Measurements from ENCODE around the gene SLC8A1.
"Not testable (repeated sequence)": the region's sequence is repeated elsewhere in the genome, so short reads cannot be mapped to it uniquely, and the experiment has no call there.

GRCh38 chr2:40073336-40073735 is 378.6 kb downstream of the SLC8A1 start:
- not testable (repeated sequence) for TF ChIP-seq PPARA (CRISPR knock-in tag; IDR thresholded peaks at IDR 0.05; ENCODE audit: borderline replicate concordance); ZNF565 (CRISPR knock-in tag; conservative IDR thresholded peaks at IDR 0.05; ENCODE audit: low read depth); ARNTL (CRISPR knock-in tag; IDR thresholded peaks at IDR 0.05; ENCODE audit: borderline replicate concordance, low read depth); POU6F1 (CRISPR knock-in tag; IDR thresholded peaks at IDR 0.05; ENCODE audit: borderline replicate concordance, low read depth); TOX (CRISPR knock-in tag; IDR thresholded peaks at IDR 0.05; ENCODE audit: borderline replicate concordance); ISL1 (CRISPR knock-in tag; IDR thresholded peaks at IDR 0.05); TSHZ2 (CRISPR knock-in tag; IDR thresholded peaks at IDR 0.05); CREB5 (CRISPR knock-in tag; IDR thresholded peaks at IDR 0.05; ENCODE audit: low read depth); BACH2 (CRISPR knock-in tag; IDR thresholded peaks at IDR 0.05; ENCODE audit: borderline replicate concordance); SNAI2 (CRISPR knock-in tag; IDR thresholded peaks at IDR 0.05); ZFP30 (CRISPR knock-in tag; IDR thresholded peaks at IDR 0.05); PATZ1 (CRISPR knock-in tag; IDR thresholded peaks at IDR 0.05; ENCODE audit: borderline replicate concordance)

Measured in SK-N-SH treated with all-trans-retinoic acid at 6 μM for 48 hours (cell line).